HUES6 (cell line): ENCODE results near the gene DACT2.

ENCODE experiments used
- H3K27ac ChIP-seq: 2 replicates; pipeline ENCODE4 v1.7.0; 2013; ENCODE audit warnings: low read depth, mild to moderate bottlenecking, low read length, inconsistent platforms
- H3K27me3 ChIP-seq: 2 replicates; pipeline ENCODE4 v1.6.1; 2013; ENCODE audit warnings: low read length; ENCODE audit not compliant: control insufficient read depth, insufficient read depth
- H3K36me3 ChIP-seq: 2 replicates; pipeline ENCODE4 v1.6.1; 2013; ENCODE audit warnings: low read length; ENCODE audit not compliant: control insufficient read depth, insufficient read depth
- H3K4me1 ChIP-seq: 2 replicates; pipeline ENCODE4 v1.6.1; 2013; ENCODE audit warnings: low read length; ENCODE audit not compliant: control insufficient read depth, insufficient read depth
- H3K4me3 ChIP-seq: 2 replicates; pipeline ENCODE4 v1.5.1; 2013; ENCODE audit warnings: low read depth, low read length
- H3K9ac ChIP-seq: one replicate; pipeline ENCODE4 v1.6.1; 2013; ENCODE audit warnings: mild to moderate bottlenecking, low read length
- H3K9me3 ChIP-seq: 2 replicates; pipeline ENCODE4 v1.6.1; 2013; ENCODE audit warnings: low read depth, low read length; ENCODE audit not compliant: control insufficient read depth, insufficient read depth

The DACT2 gene

GRCh38 chr6:168340819-168341218 is 21.2 kb upstream of the DACT2 start:
- Histone ChIP-seq H3K9ac (no peak overlapping the region), H3K4me3 (no peak overlapping the region), H3K27me3 (peaks cover 21% of the 10 kb centered on the region; the same call in 1 of the 2 replicates), H3K36me3 (no peaks in the 10 kb centered on the region), H3K27ac (no peak overlapping the region), H3K4me1 (peaks cover 4% of the 10 kb centered on the region; the same call in 1 of the 2 replicates), H3K9me3 (no peaks in the 10 kb centered on the region)

GRCh38 chr6:168338777-168339176 is 19.2 kb upstream of the DACT2 start:
- H3K27ac ChIP-seq: no peak overlapping the region

GRCh38 chr6:168336967-168337366 is 17.4 kb upstream of the DACT2 start:
- no peak overlapping the region for H3K27ac ChIP-seq
- H3K36me3 ChIP-seq: no peaks in the 10 kb centered on the region

More at GRCh38 chr6:168338777-168339176, 19.2 kb upstream of the DACT2 start:
- Histone ChIP-seq H3K4me1 (peaks cover under 1% of the 10 kb centered on the region; the same call in 1 of the 2 replicates), H3K27me3 (peaks cover 21% of the 10 kb centered on the region; the same call in 1 of the 2 replicates), H3K36me3 (no peaks in the 10 kb centered on the region), H3K9ac (no peak overlapping the region), H3K9me3 (no peaks in the 10 kb centered on the region), H3K4me3 (no peak overlapping the region)

GRCh38 chr6:168333989-168334388 is 14.4 kb upstream of the DACT2 start:
- H3K27ac ChIP-seq: no peak overlapping the region
- no peaks in the 10 kb centered on the region for H3K36me3 ChIP-seq
- H3K4me1 ChIP-seq: peaks cover 8% of the 10 kb centered on the region
- no peaks in the 10 kb centered on the region for H3K9me3 ChIP-seq
- no peak overlapping the region for H3K4me3 ChIP-seq
- H3K27me3 ChIP-seq: peaks cover 38% of the 10 kb centered on the region; the same call in 1 of the 2 replicates
- H3K9ac ChIP-seq: no peak overlapping the region

More at GRCh38 chr6:168336967-168337366, 17.4 kb upstream of the DACT2 start:
- Histone ChIP-seq H3K4me3 (no peak overlapping the region), H3K27me3 (peaks cover 13% of the 10 kb centered on the region; the same call in 1 of the 2 replicates), H3K9me3 (no peaks in the 10 kb centered on the region), H3K9ac (no peak overlapping the region), H3K4me1 (peaks cover 8% of the 10 kb centered on the region)

GRCh38 chr6:168333491-168333890 is 13.9 kb upstream of the DACT2 start:
- Histone ChIP-seq H3K4me3 (peak overlapping the region; percentile 15; the same call in 1 of the 2 replicates), H3K36me3 (no peaks in the 10 kb centered on the region), H3K9me3 (no peaks in the 10 kb centered on the region), H3K27me3 (peaks cover 40% of the 10 kb centered on the region; the same call in 1 of the 2 replicates), H3K9ac (no peak overlapping the region), H3K4me1 (peaks cover 8% of the 10 kb centered on the region), H3K27ac (no peak overlapping the region)

GRCh38 chr6:168333039-168333438 is 13.5 kb upstream of the DACT2 start:
- Histone ChIP-seq H3K36me3 (no peaks in the 10 kb centered on the region), H3K4me3 (peak overlapping the region; percentile 15; the same call in 1 of the 2 replicates), H3K27me3 (peaks cover 40% of the 10 kb centered on the region; the same call in 1 of the 2 replicates), H3K9ac (no peak overlapping the region), H3K27ac (no peak overlapping the region), H3K4me1 (peaks cover 8% of the 10 kb centered on the region), H3K9me3 (no peaks in the 10 kb centered on the region)

GRCh38 chr6:168332020-168332419 is 12.4 kb upstream of the DACT2 start:
- Histone ChIP-seq H3K9ac (no peak overlapping the region), H3K27me3 (peaks cover 39% of the 10 kb centered on the region; the same call in 1 of the 2 replicates), H3K36me3 (no peaks in the 10 kb centered on the region), H3K4me3 (no peak overlapping the region), H3K9me3 (no peaks in the 10 kb centered on the region), H3K4me1 (peaks cover 8% of the 10 kb centered on the region), H3K27ac (no peak overlapping the region)

GRCh38 chr6:168331058-168331457 is 11.5 kb upstream of the DACT2 start:
- no peak overlapping the region for H3K9ac ChIP-seq
- H3K27ac ChIP-seq: no peak overlapping the region
- H3K27me3 ChIP-seq: peaks cover 39% of the 10 kb centered on the region; the same call in 1 of the 2 replicates
- H3K36me3 ChIP-seq: no peaks in the 10 kb centered on the region
- no peaks in the 10 kb centered on the region for H3K9me3 ChIP-seq
- no peak overlapping the region for H3K4me3 ChIP-seq
- peaks cover 17% of the 10 kb centered on the region for H3K4me1 ChIP-seq

GRCh38 chr6:168330403-168330802 is 10.8 kb upstream of the DACT2 start:
- Histone ChIP-seq H3K4me1 (peaks cover 20% of the 10 kb centered on the region), H3K9me3 (no peaks in the 10 kb centered on the region), H3K27me3 (peaks cover 39% of the 10 kb centered on the region; the same call in 1 of the 2 replicates), H3K36me3 (no peaks in the 10 kb centered on the region), H3K4me3 (no peak overlapping the region), H3K27ac (no peak overlapping the region), H3K9ac (no peak overlapping the region)

GRCh38 chr6:168328086-168328485 is 8.5 kb upstream of the DACT2 start:
- Histone ChIP-seq H3K27ac (no peak overlapping the region), H3K4me3 (no peak overlapping the region), H3K4me1 (peaks cover 17% of the 10 kb centered on the region), H3K27me3 (peaks cover 44% of the 10 kb centered on the region; the same call in 1 of the 2 replicates), H3K9me3 (no peaks in the 10 kb centered on the region), H3K9ac (no peak overlapping the region), H3K36me3 (no peaks in the 10 kb centered on the region)

GRCh38 chr6:168326294-168327261 is 7.0 kb upstream of the DACT2 start:
- Histone ChIP-seq H3K9ac (peak overlapping the region; percentile 12), H3K4me1 (peaks cover 12% of the 10 kb centered on the region), H3K27me3 (peaks cover 46% of the 10 kb centered on the region; the same call in 1 of the 2 replicates), H3K9me3 (no peaks in the 10 kb centered on the region; the same call in 1 of the 2 replicates), H3K36me3 (no peaks in the 10 kb centered on the region), H3K4me3 (no peak overlapping the region), H3K27ac (no peak overlapping the region; the same call in 1 of the 2 replicates)
